Caco-2 (cell line): Measurements from ENCODE around the gene C16orf78. TPM values are rescaled to one million over a fixed set of nuclear protein-coding genes. Genes with fewer than 3 reads are reported as not detected.

Experiments used
- BruUV-seq: library from RNA; stranded (reverse); fragments of 400-500 nt; replicated peaks from 2 replicates; lab custom pipeline; 2021; lab: Mats Ljungman, UMichigan
- CTCF ChIA-PET: fragments of 300-600 bp; sonication (Branson Sonifier 250); formaldehyde crosslinking; loops from one replicate; lab custom pipeline; 2022; ENCODE audit warnings: antibody characterized with exemption; lab: Charles Lee
- POLR2A ChIA-PET: fragments of 300-600 bp; sonication (Branson Sonifier 250); formaldehyde crosslinking; loops from one replicate; lab custom pipeline; 2022; ENCODE audit warnings: antibody characterized with exemption; lab: Charles Lee
- DNase-seq, 2 experiments: peaks; one replicate each; pipeline versions ENCODE4 v3.0.0 to v3.0.0-alpha.2; 2020 to 2022
- H3K27me3 ChIP-seq: replicated peaks from 2 replicates; pipeline ENCODE4 v1.6.0; 2011; ENCODE audit warnings: low read length; ENCODE audit not compliant: control insufficient read depth, insufficient read depth
- H3K36me3 ChIP-seq: 2 replicates; pipeline ENCODE4 v1.5.1; 2011; ENCODE audit warnings: low read length; ENCODE audit not compliant: control insufficient read depth, insufficient read depth
- H3K4me1 ChIP-seq: fragments of 250-450 bp; sonication (Bioruptor Pico); 2 replicates; pipeline ENCODE4 v1.5.1; 2020; ENCODE audit warnings: mild to moderate bottlenecking
- H3K4me3 ChIP-seq: 2 replicates; pipeline ENCODE4 v1.5.1; 2011; ENCODE audit warnings: low read depth, mild to moderate bottlenecking, control low read depth, low read length
- H3K9me3 ChIP-seq: fragments of 250-450 bp; sonication (Bioruptor Pico); 2 replicates; pipeline ENCODE4 v1.5.1; 2020; ENCODE audit warnings: mild to moderate bottlenecking, moderate library complexity
- H3K27ac Mint-ChIP-seq: one replicate; pipeline ENCODE4 v1.8.0; 2022; ENCODE audit warnings: mixed read lengths; ENCODE audit not compliant: unreplicated experiment
- H3K27me3 Mint-ChIP-seq: one replicate; pipeline ENCODE4 v1.8.0; 2022; ENCODE audit warnings: mixed read lengths; ENCODE audit not compliant: insufficient read depth, unreplicated experiment
- H3K36me3 Mint-ChIP-seq: one replicate; pipeline ENCODE4 v1.8.0; 2022; ENCODE audit warnings: mild to moderate bottlenecking, mixed read lengths; ENCODE audit not compliant: insufficient read depth, unreplicated experiment
- H3K4me1 Mint-ChIP-seq: one replicate; pipeline ENCODE4 v1.8.0; 2022; ENCODE audit warnings: low read depth, mixed read lengths; ENCODE audit not compliant: unreplicated experiment
- H3K4me3 Mint-ChIP-seq: one replicate; pipeline ENCODE4 v1.8.0; 2022; ENCODE audit warnings: mild to moderate bottlenecking, moderate library complexity, mixed read lengths; ENCODE audit not compliant: unreplicated experiment
- H3K9me3 Mint-ChIP-seq: one replicate; pipeline ENCODE4 v1.8.0; 2022; ENCODE audit warnings: mixed read lengths; ENCODE audit not compliant: unreplicated experiment
- CTCF ChIP-seq, 2 experiments: fragments of 200-600 bp in 1 of 2; IDR thresholded peaks; 1 replicate in 1 of 2; 2 replicates in 1 of 2; pipeline versions ENCODE4 v1.5.1 to v1.8.0; 2011 to 2022; ENCODE audit warnings: antibody characterized with exemption in 1 of 2, control low read depth in 1 of 2, inconsistent platforms in 1 of 2, low read depth in 1 of 2, low read length in 1 of 2, mild to moderate bottlenecking in 1 of 2, moderate library complexity in 1 of 2; ENCODE audit not compliant: insufficient read depth in 1 of 2, severe bottlenecking in 1 of 2, unreplicated experiment in 1 of 2
- intact Hi-C: fragments of 100-400 bp; cut with micrococcal nuclease; formaldehyde crosslinking; loops from one replicate; pipeline ENCODE4 v1.10.0; 2022; ENCODE audit not compliant: unreplicated experiment
- total RNA-seq: library from RNA; stranded (reverse); gene quantifications from 2 replicates; pipeline ENCODE4 v1.2.3, GENCODE V29; 2022

The C16orf78 gene
- total RNA-seq, 1 experiment from 2014 or later, result not detected

GRCh38 chr16:49353680-49354079, 19.9 kb upstream of the C16orf78 start:
- no peaks in the 10 kb centered on the region for H3K9me3 ChIP-seq
- ChIA-PET POLR2A (no interaction called here), CTCF (interaction anchor here (0.5 kb wide), 1 partner anchor 664 kb away, joined by 6 read pairs; no protein-coding TSS in a partner anchor)
- no peaks in the 10 kb centered on the region for H3K4me1 ChIP-seq
- H3K4me1 Mint-ChIP-seq, result no peaks in the 10 kb centered on the region
- intact Hi-C loops, result loop anchor here (5.0 kb wide), 1 partner anchor 451 kb away; no protein-coding TSS in a partner anchor
- no peaks in the 10 kb centered on the region for H3K9me3 Mint-ChIP-seq
- BruUV-seq, result no TSS peak
- no peaks in the 10 kb centered on the region for H3K27me3 ChIP-seq
- H3K27ac Mint-ChIP-seq, result no peak overlapping the region
- DNase-seq, result no peak
- no peak overlapping the region for H3K4me3 Mint-ChIP-seq
- H3K4me3 ChIP-seq, result no peak overlapping the region
- TF ChIP-seq CTCF (IDR thresholded peaks at IDR 0.05; ENCODE audit: insufficient read depth in 1 of 2, low read depth in 1 of 2, low read length in 1 of 2, severe bottlenecking in 1 of 2, unreplicated experiment in 1 of 2), result no peak
- peaks cover 15% of the 10 kb centered on the region for H3K27me3 Mint-ChIP-seq
- no peaks in the 10 kb centered on the region for H3K36me3 Mint-ChIP-seq
- no peaks in the 10 kb centered on the region for H3K36me3 ChIP-seq

- DNase-seq, result no peak
- Mint-ChIP-seq H3K4me1 (no peaks in the 10 kb centered on the region), H3K4me3 (no peak overlapping the region), H3K36me3 (no peaks in the 10 kb centered on the region), H3K27ac (no peak overlapping the region), H3K27me3 (peaks cover 15% of the 10 kb centered on the region), H3K9me3 (no peaks in the 10 kb centered on the region)
- CTCF ChIA-PET, result no interaction called here
- BruUV-seq, result no TSS peak
- Histone ChIP-seq H3K27me3 (no peaks in the 10 kb centered on the region), H3K9me3 (no peaks in the 10 kb centered on the region), H3K36me3 (no peaks in the 10 kb centered on the region), H3K4me3 (no peak overlapping the region), H3K4me1 (no peaks in the 10 kb centered on the region)
- POLR2A ChIA-PET, result no interaction called here
- intact Hi-C loops, result loop anchor here (5.0 kb wide), 1 partner anchor 452 kb away; no protein-coding TSS in a partner anchor
- no peak for TF ChIP-seq CTCF (IDR thresholded peaks at IDR 0.05; ENCODE audit: insufficient read depth in 1 of 2, low read depth in 1 of 2, low read length in 1 of 2, severe bottlenecking in 1 of 2, unreplicated experiment in 1 of 2)
These were observed 19.5 kb upstream of the C16orf78 start for GRCh38 chr16:49354101-49354500.

- H3K9me3 ChIP-seq, result no peaks in the 10 kb centered on the region
- CTCF ChIA-PET, result no interaction called here
- TF ChIP-seq CTCF (IDR thresholded peaks at IDR 0.05; ENCODE audit: insufficient read depth in 1 of 2, low read depth in 1 of 2, low read length in 1 of 2, severe bottlenecking in 1 of 2, unreplicated experiment in 1 of 2), result no peak
- H3K36me3 ChIP-seq, result no peaks in the 10 kb centered on the region
- intact Hi-C loops, result loop anchor here (5.0 kb wide), 1 partner anchor 453 kb away; no protein-coding TSS in a partner anchor
- H3K27me3 Mint-ChIP-seq, result peaks cover 14% of the 10 kb centered on the region
- no peak overlapping the region for H3K4me3 Mint-ChIP-seq
- no peaks in the 10 kb centered on the region for H3K4me1 Mint-ChIP-seq
- H3K9me3 Mint-ChIP-seq, result no peaks in the 10 kb centered on the region
- no TSS peak for BruUV-seq
- DNase-seq, result no peak
- no peak overlapping the region for H3K4me3 ChIP-seq
- H3K27ac Mint-ChIP-seq, result no peak overlapping the region
- POLR2A ChIA-PET, result no interaction called here
- H3K27me3 ChIP-seq, result no peaks in the 10 kb centered on the region
- no peaks in the 10 kb centered on the region for H3K36me3 Mint-ChIP-seq
- no peaks in the 10 kb centered on the region for H3K4me1 ChIP-seq
These were observed 18.6 kb upstream of the C16orf78 start for GRCh38 chr16:49354991-49355390.
